GM23248 (cell line): ENCODE data around the gene TOLLIP. TPM values are rescaled to one million over a fixed set of nuclear protein-coding genes. Genes with fewer than 3 reads are reported as not detected.
"Not testable (repeated sequence)": the region's sequence is repeated elsewhere in the genome, so short reads cannot be mapped to it uniquely, and the experiment has no call there.

Experiments
- DNase-seq: peaks from one replicate; pipeline ENCODE4 v3.0.0-alpha.2; 2015
- H2AFZ ChIP-seq: fragments of 200-600 bp; sonication (generic); 2 replicates; pipeline ENCODE4 v1.6.1; 2016; ENCODE audit warnings: antibody characterized with exemption
- H3F3A ChIP-seq: fragments of 200-600 bp; sonication (generic); 2 replicates; pipeline ENCODE4 v1.6.1; 2016; ENCODE audit warnings: mild to moderate bottlenecking, antibody characterized with exemption, mixed run types; ENCODE audit not compliant: insufficient read depth
- H3K27ac ChIP-seq: fragments of 200-600 bp; sonication (generic); 2 replicates; pipeline ENCODE4 v1.5.1; 2016; ENCODE audit warnings: mild to moderate bottlenecking
- H3K27me3 ChIP-seq: fragments of 200-600 bp; sonication (generic); replicated peaks from 2 replicates; pipeline ENCODE4 v1.6.1; 2016; ENCODE audit warnings: mild to moderate bottlenecking; ENCODE audit not compliant: insufficient read depth
- H3K36me3 ChIP-seq: fragments of 200-600 bp; sonication (generic); 2 replicates; pipeline ENCODE4 v1.6.1; 2016; ENCODE audit warnings: low read depth, mild to moderate bottlenecking
- H3K4me1 ChIP-seq: fragments of 200-600 bp; sonication (generic); 2 replicates; pipeline ENCODE4 v1.6.1; 2016; ENCODE audit warnings: mild to moderate bottlenecking; ENCODE audit not compliant: insufficient read depth
- H3K4me2 ChIP-seq: fragments of 200-600 bp; sonication (generic); one replicate; pipeline ENCODE4 v1.6.1; 2016; ENCODE audit warnings: mild to moderate bottlenecking; ENCODE audit not compliant: unreplicated experiment
- H3K4me3 ChIP-seq: fragments of 200-600 bp; sonication (generic); 2 replicates; pipeline ENCODE4 v1.5.1; 2016; ENCODE audit warnings: mild to moderate bottlenecking
- H3K79me2 ChIP-seq: fragments of 200-600 bp; sonication (generic); 2 replicates; pipeline ENCODE4 v1.6.1; 2016; ENCODE audit warnings: mild to moderate bottlenecking; ENCODE audit not compliant: insufficient read depth
- H3K9ac ChIP-seq: fragments of 200-600 bp; sonication (generic); 2 replicates; pipeline ENCODE4 v1.6.1; 2016; ENCODE audit warnings: mild to moderate bottlenecking
- H3K9me2 ChIP-seq: fragments of 200-600 bp; sonication (generic); 2 replicates; pipeline ENCODE4 v1.6.1; 2016; ENCODE audit warnings: mixed run types, mild to moderate bottlenecking, moderate library complexity; ENCODE audit not compliant: insufficient read depth
- H3K9me3 ChIP-seq: fragments of 200-600 bp; sonication (generic); one replicate; pipeline ENCODE4 v1.6.1; 2017; ENCODE audit warnings: low read depth
- H4K20me1 ChIP-seq: fragments of 200-600 bp; sonication (generic); 2 replicates; pipeline ENCODE4 v1.6.0; 2016; ENCODE audit not compliant: insufficient read depth
- EZH2 ChIP-seq: fragments of 200-600 bp; sonication (generic); IDR thresholded peaks from 2 replicates; pipeline ENCODE4 v1.6.1; 2018; ENCODE audit warnings: antibody characterized with exemption, mild to moderate bottlenecking; ENCODE audit not compliant: insufficient read depth, poor library complexity, severe bottlenecking
- EZH2phosphoT487 ChIP-seq: fragments of 200-600 bp; sonication (generic); IDR thresholded peaks from 2 replicates; pipeline ENCODE4 v1.6.1; 2018; ENCODE audit warnings: antibody characterized with exemption, moderate library complexity, mild to moderate bottlenecking, low read depth; ENCODE audit not compliant: insufficient read depth
- WGBS, 2 experiments: methylation state at CpG; one replicate each; pipeline ENCODE4 v1.1.6; 2015 to 2017; ENCODE audit warnings: low lambda C conversion rate in 2 of 2, low coverage in 1 of 2; ENCODE audit errors: missing lambda C conversion rate in 2 of 2; 5-methylcytosine and 5-hydroxymethylcytosine counted together
- in situ Hi-C: fragments of 300-500 bp; cut with MboI; formaldehyde crosslinking; loops from 2 replicates; pipeline ENCODE4 v1.15.0; 2020
- polyA plus RNA-seq: library from polyadenylated mRNA; unstranded; fragments of >200 nt; fragmentation: Nextera tagmentation; extraction: Ambion mirVana; gene quantifications from 2 replicates; pipeline ENCODE4 v1.2.1, GENCODE V29; 2016
- total RNA-seq: library from RNA; depleted of rRNA; stranded (reverse); fragments of >200 nt; shearing (Covaris generic); gene quantifications from 2 replicates; pipeline ENCODE4 v1.2.3, GENCODE V29; 2014

Gene TOLLIP
- total and polyA plus RNA-seq, 2 experiments from 2014 or later = 27.3 to 57.7 TPM

- H3K4me2 ChIP-seq = no peak overlapping the region
- no peak overlapping the region for H3K4me3 ChIP-seq
- no peaks in the 10 kb centered on the region for H3K79me2 ChIP-seq
- no peak for TF ChIP-seq EZH2
- no peak for TF ChIP-seq EZH2phosphoT487
- H3K9ac ChIP-seq = no peak overlapping the region
- H2AFZ ChIP-seq = no peak overlapping the region
- H4K20me1 ChIP-seq = no peaks in the 10 kb centered on the region
- no peaks in the 10 kb centered on the region for H3K9me3 ChIP-seq
- H3K36me3 ChIP-seq = no peaks in the 10 kb centered on the region
- H3K27me3 ChIP-seq = no peaks in the 10 kb centered on the region
- no peaks in the 10 kb centered on the region for H3K4me1 ChIP-seq
- H3F3A ChIP-seq = no peaks in the 10 kb centered on the region
- H3K9me2 ChIP-seq = no peaks in the 10 kb centered on the region
- no peak for DNase-seq
- WGBS, 2 experiments = 84% methylated on average over 16 of the region's 16 CpGs
- in situ Hi-C loops = no loop called here
- no peak overlapping the region for H3K27ac ChIP-seq
Observed at GRCh38 chr11:1251236-1251770, 58.1 kb downstream of the TOLLIP start.

DNA sequence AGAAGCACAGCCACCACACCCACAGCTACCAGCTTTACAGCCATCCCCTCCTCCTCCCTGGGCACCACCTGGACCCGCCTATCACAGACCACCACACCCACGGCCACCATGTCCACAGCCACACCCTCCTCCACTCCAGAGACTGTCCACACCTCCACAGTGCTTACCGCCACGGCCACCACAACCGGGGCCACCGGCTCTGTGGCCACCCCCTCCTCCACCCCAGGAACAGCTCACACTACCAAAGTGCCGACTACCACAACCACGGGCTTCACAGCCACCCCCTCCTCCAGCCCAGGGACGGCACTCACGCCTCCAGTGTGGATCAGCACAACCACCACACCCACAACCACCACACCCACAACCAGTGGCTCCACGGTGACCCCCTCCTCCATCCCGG, 59.0 kb downstream of the TOLLIP start:
- H3K79me2 ChIP-seq, H3K4me2 ChIP-seq, in situ Hi-C loops, H3K27me3 ChIP-seq, H3K9me2 ChIP-seq, H2AFZ ChIP-seq, H3K27ac ChIP-seq, H3F3A ChIP-seq, H3K36me3 ChIP-seq, DNase-seq, H4K20me1 ChIP-seq, H3K9me3 ChIP-seq, H3K4me3 ChIP-seq, H3K4me1 ChIP-seq, H3K9ac ChIP-seq: not testable (repeated sequence)
- WGBS, 2 experiments = 70 to 79% methylated on average over 5 of the region's 12 CpGs

DNA sequence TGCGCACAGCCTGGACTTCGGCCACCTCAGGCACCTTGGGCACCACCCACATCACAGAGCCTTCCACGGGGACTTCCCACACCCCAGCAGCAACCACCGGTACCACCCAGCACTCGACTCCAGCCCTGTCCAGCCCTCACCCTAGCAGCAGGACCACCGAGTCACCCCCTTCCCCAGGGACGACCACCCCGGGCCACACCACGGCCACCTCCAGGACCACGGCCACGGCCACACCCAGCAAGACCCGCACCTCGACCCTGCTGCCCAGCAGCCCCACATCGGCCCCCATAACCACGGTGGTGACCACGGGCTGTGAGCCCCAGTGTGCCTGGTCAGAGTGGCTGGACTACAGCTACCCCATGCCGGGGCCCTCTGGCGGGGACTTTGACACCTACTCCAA, 60.5 kb downstream of the TOLLIP start:
- H3K4me3 ChIP-seq, H3K79me2 ChIP-seq, H3K9ac ChIP-seq, H3K27me3 ChIP-seq, H3K9me2 ChIP-seq, H3K4me2 ChIP-seq, H3K9me3 ChIP-seq, H4K20me1 ChIP-seq, H2AFZ ChIP-seq, H3K27ac ChIP-seq, in situ Hi-C loops, H3K4me1 ChIP-seq, H3K36me3 ChIP-seq, DNase-seq, H3F3A ChIP-seq: not testable (repeated sequence)
- WGBS, 2 experiments = 76 to 94% methylated on average over 11 to 12 of the region's 18 CpGs

DNA sequence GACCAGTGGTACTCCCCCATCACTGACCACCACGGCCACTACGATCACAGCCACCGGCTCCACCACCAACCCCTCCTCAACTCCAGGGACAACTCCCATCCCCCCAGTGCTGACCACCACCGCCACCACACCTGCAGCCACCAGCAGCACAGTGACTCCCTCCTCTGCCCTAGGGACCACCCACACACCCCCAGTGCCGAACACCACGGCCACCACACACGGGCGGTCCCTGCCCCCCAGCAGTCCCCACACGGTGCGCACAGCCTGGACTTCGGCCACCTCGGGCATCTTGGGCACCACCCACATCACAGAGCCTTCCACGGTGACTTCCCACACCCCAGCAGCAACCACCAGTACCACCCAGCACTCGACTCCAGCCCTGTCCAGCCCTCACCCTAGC, 62.4 kb downstream of the TOLLIP start:
- H3K27ac ChIP-seq, in situ Hi-C loops, H3K4me3 ChIP-seq, H3K9ac ChIP-seq, H2AFZ ChIP-seq, H3K9me3 ChIP-seq, H3K9me2 ChIP-seq, H3K4me2 ChIP-seq, H3K27me3 ChIP-seq, H4K20me1 ChIP-seq, H3K4me1 ChIP-seq, H3F3A ChIP-seq, H3K36me3 ChIP-seq, H3K79me2 ChIP-seq, DNase-seq: not testable (repeated sequence)
- 82 to 94% methylated on average over 6 to 13 of the region's 14 CpGs for WGBS, 2 experiments

DNA sequence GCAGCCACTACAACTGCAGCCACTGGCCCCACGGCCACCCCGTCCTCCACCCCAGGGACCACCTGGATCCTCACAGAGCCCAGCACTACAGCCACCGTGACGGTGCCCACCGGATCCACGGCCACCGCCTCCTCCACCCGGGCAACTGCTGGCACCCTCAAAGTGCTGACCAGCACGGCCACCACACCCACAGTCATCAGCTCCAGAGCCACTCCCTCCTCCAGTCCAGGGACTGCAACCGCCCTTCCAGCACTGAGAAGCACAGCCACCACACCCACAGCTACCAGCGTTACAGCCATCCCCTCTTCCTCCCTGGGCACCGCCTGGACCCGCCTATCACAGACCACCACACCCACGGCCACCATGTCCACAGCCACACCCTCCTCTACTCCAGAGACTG, 63.1 kb downstream of the TOLLIP start:
- H2AFZ ChIP-seq, H3K9me2 ChIP-seq, H3K9me3 ChIP-seq, H3K4me2 ChIP-seq, in situ Hi-C loops, H3K9ac ChIP-seq, H3F3A ChIP-seq, H3K4me1 ChIP-seq, H3K27ac ChIP-seq, DNase-seq, H3K79me2 ChIP-seq, H3K4me3 ChIP-seq, H4K20me1 ChIP-seq, H3K27me3 ChIP-seq, H3K36me3 ChIP-seq: not testable (repeated sequence)
- 76 to 83% methylated on average over 10 to 14 of the region's 14 CpGs for whole genome bisulfite sequencing, 2 experiments

GRCh38 chr11:1245717-1246116, 63.7 kb downstream of the TOLLIP start:
- H4K20me1 ChIP-seq, H3K36me3 ChIP-seq, H3K27me3 ChIP-seq, H3F3A ChIP-seq, H3K9me2 ChIP-seq, in situ Hi-C loops, H3K9me3 ChIP-seq, H3K9ac ChIP-seq, H3K4me3 ChIP-seq, H3K79me2 ChIP-seq, H2AFZ ChIP-seq, H3K27ac ChIP-seq, H3K4me2 ChIP-seq, H3K4me1 ChIP-seq, DNase-seq: not testable (repeated sequence)
- 75 to 86% methylated on average over 1 to 13 of the region's 14 CpGs for WGBS, 2 experiments

DNA sequence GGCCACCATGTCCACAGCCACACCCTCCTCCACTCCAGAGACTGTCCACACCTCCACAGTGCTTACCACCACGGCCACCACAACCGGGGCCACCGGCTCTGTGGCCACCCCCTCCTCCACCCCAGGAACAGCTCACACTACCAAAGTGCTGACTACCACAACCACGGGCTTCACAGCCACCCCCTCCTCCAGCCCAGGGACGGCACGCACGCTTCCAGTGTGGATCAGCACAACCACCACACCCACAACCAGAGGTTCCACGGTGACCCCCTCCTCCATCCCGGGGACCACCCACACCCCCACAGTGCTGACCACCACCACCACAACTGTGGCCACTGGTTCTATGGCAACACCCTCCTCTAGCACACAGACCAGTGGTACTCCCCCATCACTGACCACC, 64.9 kb downstream of the TOLLIP start:
- in situ Hi-C loops = not testable (repeated sequence)

More for the DNA sequence above, 64.9 kb downstream of the TOLLIP start:
- not testable (repeated sequence) for H2AFZ ChIP-seq, H3K4me1 ChIP-seq, H3K27ac ChIP-seq, H4K20me1 ChIP-seq, H3K79me2 ChIP-seq, H3K36me3 ChIP-seq, H3K27me3 ChIP-seq, H3K9me3 ChIP-seq, H3K4me2 ChIP-seq, H3K9me2 ChIP-seq, DNase-seq, H3K4me3 ChIP-seq, H3K9ac ChIP-seq, H3F3A ChIP-seq
- WGBS, 2 experiments = 71 to 87% methylated on average over 4 to 9 of the region's 9 CpGs
